Osteoblast (primary cell): Measurements from ENCODE around the gene ANO2. TPM values are rescaled to one million over a fixed set of nuclear protein-coding genes. Genes with fewer than 3 reads are reported as not detected.

Experiments
- DNase-seq: peaks from one replicate; pipeline ENCODE4 v3.0.0; 2011; ENCODE audit warnings: low spot score, mixed read lengths; ENCODE audit not compliant: insufficient read length; ENCODE audit errors: missing footprints
- H2AFZ ChIP-seq: 2 replicates; pipeline ENCODE4 v1.6.0; 2011; ENCODE audit warnings: mild to moderate bottlenecking, low read length
- H3K27ac ChIP-seq: 2 replicates; pipeline ENCODE4 v1.5.1; 2011; ENCODE audit warnings: mild to moderate bottlenecking, low read depth, low read length, moderate library complexity
- H3K27me3 ChIP-seq: 2 replicates; pipeline ENCODE4 v1.6.0; 2012; ENCODE audit warnings: mild to moderate bottlenecking, control low read depth, inconsistent platforms, low read length, moderate library complexity; ENCODE audit not compliant: insufficient read depth
- H3K36me3 ChIP-seq: 2 replicates; pipeline ENCODE4 v1.5.1; 2011; ENCODE audit warnings: mild to moderate bottlenecking, low read length, control low read depth, moderate library complexity; ENCODE audit not compliant: insufficient read depth
- H3K4me1 ChIP-seq: 2 replicates; pipeline ENCODE4 v1.5.1; 2011; ENCODE audit warnings: mild to moderate bottlenecking, low read length, control low read depth, moderate library complexity; ENCODE audit not compliant: insufficient read depth
- H3K4me2 ChIP-seq: 2 replicates; pipeline ENCODE4 v1.6.0; 2011; ENCODE audit warnings: mild to moderate bottlenecking, low read length; ENCODE audit not compliant: insufficient read depth
- H3K4me3 ChIP-seq: fragments of 200-600 bp; sonication (generic); 3 replicates; pipeline ENCODE4 v1.5.1; 2012; ENCODE audit warnings: mild to moderate bottlenecking, low read length, inconsistent platforms; ENCODE audit not compliant: insufficient read depth
- H3K79me2 ChIP-seq: 2 replicates; pipeline ENCODE4 v1.6.0; 2012; ENCODE audit warnings: mild to moderate bottlenecking, low read length, control low read depth, inconsistent platforms; ENCODE audit not compliant: insufficient read depth
- H3K9me3 ChIP-seq: 2 replicates; pipeline ENCODE4 v1.5.1; 2011; ENCODE audit warnings: low read depth, low read length, control low read depth
- H4K20me1 ChIP-seq: 2 replicates; pipeline ENCODE4 v1.6.0; 2012; ENCODE audit warnings: mild to moderate bottlenecking, low read length, control low read depth; ENCODE audit not compliant: insufficient read depth
- total RNA-seq: library from RNA; depleted of rRNA; stranded (reverse); fragments of >200 nt; gene quantifications from 2 replicates; pipeline ENCODE4 v1.2.3, GENCODE V29; 2012
- TF ChIP-seq, protein P1 (sequence below): IDR thresholded peaks from 2 replicates; pipeline ENCODE4 v1.5.1; 2011; ENCODE audit warnings: mild to moderate bottlenecking, low read depth, low read length, moderate library complexity; ENCODE audit errors: extremely low read depth

The ANO2 gene
- total RNA-seq, 1 donor = under 0.01 TPM

DNA sequence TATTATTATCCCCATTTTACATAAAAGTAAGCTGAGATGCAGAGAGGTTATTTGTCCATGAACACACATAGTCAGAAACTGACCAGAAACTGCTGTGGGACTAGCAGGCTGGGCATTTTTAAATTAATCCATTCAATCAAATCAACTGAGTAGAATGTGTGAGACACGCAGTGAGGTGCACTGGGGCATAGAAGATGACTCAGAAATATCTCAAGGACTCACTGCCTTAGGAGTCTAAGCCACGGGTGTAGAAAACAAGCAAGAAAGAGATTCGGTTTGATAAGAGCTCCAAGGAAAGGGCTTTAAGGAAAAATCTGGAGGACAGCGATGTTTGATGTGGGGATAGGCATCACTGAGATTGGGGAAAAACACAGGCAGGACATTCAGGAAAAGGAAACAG lies 127.8 kb downstream of the ANO2 start:
- Histone ChIP-seq H3K9me3 (no peaks in the 10 kb centered on the region), H2AFZ (no peak overlapping the region), H3K4me3 (no peak overlapping the region), H3K4me1 (no peaks in the 10 kb centered on the region), H3K79me2 (no peaks in the 10 kb centered on the region), H3K36me3 (no peaks in the 10 kb centered on the region), H3K27ac (no peak overlapping the region), H4K20me1 (no peaks in the 10 kb centered on the region), H3K4me2 (no peak overlapping the region), H3K27me3 (no peaks in the 10 kb centered on the region)
- DNase-seq = no peak
- TF ChIP-seq, protein P1, sequence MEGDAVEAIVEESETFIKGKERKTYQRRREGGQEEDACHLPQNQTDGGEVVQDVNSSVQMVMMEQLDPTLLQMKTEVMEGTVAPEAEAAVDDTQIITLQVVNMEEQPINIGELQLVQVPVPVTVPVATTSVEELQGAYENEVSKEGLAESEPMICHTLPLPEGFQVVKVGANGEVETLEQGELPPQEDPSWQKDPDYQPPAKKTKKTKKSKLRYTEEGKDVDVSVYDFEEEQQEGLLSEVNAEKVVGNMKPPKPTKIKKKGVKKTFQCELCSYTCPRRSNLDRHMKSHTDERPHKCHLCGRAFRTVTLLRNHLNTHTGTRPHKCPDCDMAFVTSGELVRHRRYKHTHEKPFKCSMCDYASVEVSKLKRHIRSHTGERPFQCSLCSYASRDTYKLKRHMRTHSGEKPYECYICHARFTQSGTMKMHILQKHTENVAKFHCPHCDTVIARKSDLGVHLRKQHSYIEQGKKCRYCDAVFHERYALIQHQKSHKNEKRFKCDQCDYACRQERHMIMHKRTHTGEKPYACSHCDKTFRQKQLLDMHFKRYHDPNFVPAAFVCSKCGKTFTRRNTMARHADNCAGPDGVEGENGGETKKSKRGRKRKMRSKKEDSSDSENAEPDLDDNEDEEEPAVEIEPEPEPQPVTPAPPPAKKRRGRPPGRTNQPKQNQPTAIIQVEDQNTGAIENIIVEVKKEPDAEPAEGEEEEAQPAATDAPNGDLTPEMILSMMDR = no peak

DNA sequence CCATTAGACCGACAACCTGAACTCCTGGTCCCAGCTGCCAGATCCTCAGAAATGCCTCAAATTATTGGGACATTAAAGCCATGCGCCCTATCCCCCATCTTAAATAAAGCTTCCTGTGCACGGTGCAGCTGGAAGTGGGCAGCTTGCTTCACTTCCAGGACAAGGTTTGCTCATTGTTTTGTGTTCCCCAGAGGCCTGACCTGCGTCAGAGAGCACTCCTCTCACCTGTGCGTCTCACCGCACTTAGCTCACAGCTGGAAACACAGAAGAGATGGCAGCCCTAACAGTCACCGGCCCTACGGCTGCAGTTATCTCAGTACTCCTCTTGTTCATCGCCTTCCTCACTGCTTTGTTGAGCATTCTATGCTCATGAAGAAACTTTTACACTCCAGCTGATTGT lies 135.5 kb downstream of the ANO2 start:
- Histone ChIP-seq H4K20me1 (no peaks in the 10 kb centered on the region), H3K4me3 (no peak overlapping the region), H3K4me2 (no peak overlapping the region), H3K9me3 (no peaks in the 10 kb centered on the region), H3K27me3 (no peaks in the 10 kb centered on the region), H3K36me3 (no peaks in the 10 kb centered on the region), H2AFZ (no peak overlapping the region), H3K4me1 (peaks cover 5% of the 10 kb centered on the region), H3K79me2 (no peaks in the 10 kb centered on the region), H3K27ac (peak overlapping the region; percentile 5)
- DNase-seq = no peak
- TF ChIP-seq, protein P1 = no peak

DNA sequence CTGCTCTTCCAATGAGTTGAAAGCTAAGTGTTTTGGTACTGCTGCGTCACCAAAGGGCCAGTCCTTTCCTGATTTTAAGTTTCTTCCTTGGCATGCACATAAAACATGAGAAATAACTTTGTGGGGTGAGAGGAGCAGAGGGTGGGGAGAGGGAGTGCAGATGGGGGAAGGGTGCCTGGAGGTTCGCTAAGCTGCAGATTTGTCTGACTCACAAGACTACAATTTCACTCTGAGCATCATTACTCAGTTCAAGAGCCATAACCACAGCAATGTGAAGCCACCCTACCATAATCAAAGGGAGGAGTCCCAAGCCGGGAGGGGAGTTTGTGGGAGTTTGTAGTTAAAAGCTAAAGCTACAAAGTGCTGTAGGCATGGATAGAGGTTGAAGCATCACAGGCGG lies 136.1 kb downstream of the ANO2 start:
- peak overlapping the region; percentile 23 for H3K4me2 ChIP-seq
- no peaks in the 10 kb centered on the region for H3K27me3 ChIP-seq
- TF ChIP-seq, protein P1 = no peak
- peaks cover 5% of the 10 kb centered on the region for H3K4me1 ChIP-seq
- DNase-seq = no peak
- no peak overlapping the region for H2AFZ ChIP-seq
- H3K9me3 ChIP-seq = no peaks in the 10 kb centered on the region
- H3K4me3 ChIP-seq = no peak overlapping the region
- no peaks in the 10 kb centered on the region for H3K79me2 ChIP-seq
- peak overlapping the region; percentile 77 for H3K27ac ChIP-seq
- no peaks in the 10 kb centered on the region for H4K20me1 ChIP-seq
- no peaks in the 10 kb centered on the region for H3K36me3 ChIP-seq

DNA sequence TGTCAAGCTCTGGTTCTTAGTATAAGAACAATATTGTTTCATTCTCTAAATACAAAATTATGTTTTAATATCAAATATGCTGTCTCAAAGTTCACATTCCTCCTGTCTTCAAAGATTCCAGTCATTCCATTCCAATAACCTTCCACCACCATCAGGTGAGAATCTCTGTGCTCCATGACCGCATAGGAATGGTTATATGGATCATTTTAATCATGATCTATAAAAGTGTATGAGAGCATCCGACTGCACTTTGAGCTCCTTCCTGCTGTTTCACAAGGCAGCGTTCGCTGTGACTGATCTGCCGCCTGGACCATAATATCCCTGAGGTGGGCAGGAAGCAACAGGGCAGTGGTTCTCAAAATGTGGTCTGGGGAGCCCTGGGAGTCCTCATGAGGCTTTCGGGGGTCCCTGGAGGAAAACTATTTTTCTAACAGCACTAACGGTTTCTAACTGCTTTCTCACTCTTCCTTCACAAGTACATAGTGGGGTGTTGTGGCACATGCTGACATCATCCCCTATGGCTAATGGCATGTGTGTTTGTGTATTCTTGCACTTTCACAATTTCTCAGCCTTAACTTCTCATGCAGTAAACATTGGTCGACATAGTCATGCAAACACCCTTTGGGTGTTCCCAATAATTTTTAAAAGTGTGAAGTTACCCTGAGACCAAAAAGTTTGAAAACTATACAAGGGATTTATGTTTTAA lies 137.4 kb downstream of the ANO2 start:
- Histone ChIP-seq H3K4me1 (peaks cover 5% of the 10 kb centered on the region), H3K4me3 (no peak overlapping the region), H3K27me3 (no peaks in the 10 kb centered on the region), H3K79me2 (no peaks in the 10 kb centered on the region), H2AFZ (no peak overlapping the region), H3K4me2 (peak overlapping the region; percentile 53), H3K9me3 (no peaks in the 10 kb centered on the region), H3K27ac (peak overlapping the region; percentile 77), H4K20me1 (no peaks in the 10 kb centered on the region), H3K36me3 (no peaks in the 10 kb centered on the region)
- TF ChIP-seq, protein P1 = no peak
- DNase-seq = no peak
